NCI-H2196 treated with DMSO at 0.1 percent for 48 hours (cell line): ENCODE data around the gene MEGF10.
"Not testable (repeated sequence)": the region's sequence is repeated elsewhere in the genome, so short reads cannot be mapped to it uniquely, and the experiment has no call there.

Source experiments
- DNase-seq: peaks from one replicate; lab custom pipeline; 2025; ENCODE audit not compliant: unreplicated experiment; lab: John Stamatoyannopoulos, UW

The MEGF10 gene

DNA sequence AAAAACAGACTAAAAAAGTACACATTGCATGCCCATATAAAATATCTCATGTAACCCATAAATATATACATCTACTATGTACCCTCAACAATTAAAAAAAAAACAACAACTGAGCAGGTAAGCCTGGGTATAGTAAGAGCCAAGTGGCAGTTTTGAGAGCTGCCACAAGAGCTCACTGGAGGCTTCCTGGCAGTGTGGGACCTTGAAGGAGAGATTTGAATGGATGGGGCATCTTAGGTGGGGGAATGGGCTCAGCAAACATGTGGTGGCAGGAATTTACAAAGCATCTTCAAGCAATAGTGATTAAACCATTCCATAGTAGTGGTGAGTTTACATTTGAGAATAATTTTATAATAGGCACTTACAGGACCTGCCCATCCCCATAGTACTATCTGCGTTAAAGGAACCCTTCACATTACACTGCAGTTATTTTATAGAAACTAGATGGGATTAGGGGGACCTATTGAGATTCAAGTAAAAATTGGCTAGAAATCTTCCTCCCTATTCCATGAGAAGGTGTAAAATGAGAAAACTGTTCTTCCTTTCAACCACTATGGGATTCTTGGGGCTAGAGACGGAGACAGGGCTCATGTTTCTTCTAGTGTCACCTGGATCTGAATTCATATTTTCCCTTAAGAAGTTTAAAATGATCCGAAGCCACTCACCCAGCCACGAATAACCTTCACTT is 6.9 kb downstream of the MEGF10 start:
- no peak for DNase-seq

DNA sequence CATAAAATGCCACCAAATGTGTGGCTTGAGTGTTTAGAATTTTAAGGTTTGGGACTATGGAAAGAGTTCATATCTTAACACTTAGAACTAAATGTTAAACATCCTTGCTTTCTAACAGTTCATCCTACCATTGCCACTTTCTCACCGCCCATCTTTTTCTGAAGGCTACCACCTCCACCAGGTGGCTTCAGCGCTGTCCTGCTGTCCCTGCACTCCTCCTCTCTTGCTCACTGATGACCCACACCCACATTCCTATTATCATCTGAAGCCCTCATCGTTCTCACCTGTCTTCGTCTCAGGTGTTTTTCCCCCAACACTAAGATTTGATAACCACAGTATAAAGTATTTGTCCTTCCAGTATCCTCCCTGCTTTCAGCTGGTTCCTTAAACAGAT is 7.4 kb downstream of the MEGF10 start:
- DNase-seq: no peak

DNA sequence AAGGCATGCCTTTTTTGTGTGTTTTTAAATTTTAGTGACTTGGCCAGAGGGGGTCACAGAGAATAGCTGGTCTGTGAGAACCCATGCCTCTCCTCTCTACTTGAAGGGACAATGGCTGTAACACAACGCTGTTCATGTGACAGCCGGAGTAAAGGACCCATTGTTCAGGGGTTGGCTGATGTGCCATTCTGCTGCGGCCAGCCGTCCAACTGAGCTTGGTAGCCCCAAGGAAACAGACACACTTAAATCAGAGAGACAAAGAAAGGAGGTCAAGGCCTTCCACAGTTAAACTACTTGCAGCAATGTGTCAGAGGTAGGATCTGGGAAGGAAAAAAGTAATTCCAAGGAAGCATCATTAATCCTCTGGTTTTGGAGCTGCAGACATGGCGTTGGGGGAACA is 8.1 kb downstream of the MEGF10 start:
- DNase-seq: no peak

DNA sequence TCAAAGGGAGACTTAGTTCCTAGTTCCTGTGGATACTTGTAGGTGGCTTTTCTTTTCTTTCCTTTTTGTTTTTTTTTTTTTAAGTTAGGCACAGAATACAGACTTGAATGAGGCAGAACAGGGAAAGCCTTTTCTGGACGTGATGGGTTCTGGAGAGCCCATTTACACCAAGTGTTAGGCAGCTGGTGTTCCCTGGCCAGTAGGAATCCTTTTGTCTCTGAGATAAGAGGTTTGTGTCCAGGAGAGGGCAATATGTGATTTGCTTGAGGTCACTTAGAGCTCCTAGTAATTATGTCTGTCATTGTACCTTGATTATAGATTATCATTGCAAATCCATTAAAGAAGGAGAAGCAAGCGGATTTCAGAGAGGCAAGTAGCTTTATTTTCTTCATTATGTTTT is 9.1 kb downstream of the MEGF10 start:
- no peak for DNase-seq

DNA sequence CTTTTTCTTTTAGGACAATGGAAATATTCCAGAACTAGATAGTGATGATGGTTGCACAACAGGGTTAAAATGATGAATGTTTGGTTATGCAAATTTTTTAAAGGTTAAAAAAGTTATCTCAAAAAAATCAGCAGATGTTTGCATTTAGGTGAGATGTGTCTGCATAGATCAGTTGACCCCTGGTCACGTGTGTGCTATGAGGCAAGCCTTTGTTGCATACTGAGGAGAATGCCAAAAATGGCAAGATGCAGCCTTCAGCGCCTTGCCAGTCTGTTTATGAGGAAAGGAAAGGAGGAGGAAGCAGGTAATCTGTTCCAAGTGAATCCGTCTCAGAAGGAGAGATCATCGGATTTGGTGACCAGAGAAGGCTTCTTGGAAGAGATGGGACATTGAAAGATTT is 11.9 kb downstream of the MEGF10 start:
- DNase-seq: no peak

DNA sequence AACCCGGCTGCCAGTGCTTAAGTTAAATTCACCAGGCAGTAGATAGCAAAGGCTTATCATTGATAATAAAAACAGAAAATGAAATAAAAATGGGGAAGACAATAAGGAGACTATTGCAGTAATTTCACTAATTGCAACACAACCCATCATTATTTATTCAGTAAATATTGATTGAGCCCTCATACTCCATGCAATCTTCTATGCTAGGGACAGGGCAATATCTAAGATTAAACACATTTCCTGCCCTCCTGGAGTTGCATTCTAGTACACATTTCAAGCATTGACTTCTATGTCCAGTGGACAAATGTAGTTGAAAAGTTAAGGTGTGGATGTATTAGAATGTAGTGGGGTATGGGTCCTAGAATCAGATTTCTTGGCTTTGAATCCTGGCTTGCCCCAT is 12.8 kb downstream of the MEGF10 start:
- no peak for DNase-seq

DNA sequence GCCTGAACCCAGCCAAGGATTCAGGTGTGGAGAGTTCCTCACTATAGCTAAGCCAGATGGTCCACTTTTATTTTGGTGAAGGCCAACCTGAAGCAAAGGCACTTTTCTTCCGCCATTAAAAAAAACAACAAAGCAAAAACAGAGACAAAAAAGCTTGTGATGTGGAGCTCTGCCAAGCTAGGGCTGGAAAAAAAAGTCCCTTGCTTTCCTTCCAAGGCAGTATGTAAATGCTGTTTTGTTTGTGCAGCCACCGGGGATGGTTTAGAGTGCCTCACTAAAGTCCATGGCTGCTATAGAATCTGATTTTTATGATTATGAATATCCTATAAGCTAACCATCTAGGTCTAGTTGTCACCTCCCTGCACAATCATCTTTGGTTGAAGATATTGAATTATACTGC is 14.9 kb downstream of the MEGF10 start:
- no peak for DNase-seq

DNA sequence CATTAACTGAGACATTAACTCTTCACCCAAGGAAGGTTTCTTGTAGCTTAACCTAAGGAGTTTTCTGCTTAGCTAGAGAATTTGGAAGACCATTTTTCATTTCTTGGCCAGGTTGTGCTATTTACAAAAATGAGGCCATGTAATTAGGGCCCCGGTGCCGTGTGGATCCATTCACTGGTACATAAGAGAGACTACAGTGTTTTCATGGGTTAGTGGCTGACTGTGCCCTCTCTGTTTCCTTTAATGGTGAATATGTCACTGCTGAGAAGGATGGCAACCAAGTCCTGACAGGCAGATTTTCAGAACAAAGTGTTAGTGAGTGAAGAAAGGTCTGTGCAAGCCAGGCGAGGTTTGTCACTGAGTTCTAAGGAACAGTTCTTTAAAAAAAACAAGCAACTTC is 15.4 kb downstream of the MEGF10 start:
- DNase-seq: no peak

DNA sequence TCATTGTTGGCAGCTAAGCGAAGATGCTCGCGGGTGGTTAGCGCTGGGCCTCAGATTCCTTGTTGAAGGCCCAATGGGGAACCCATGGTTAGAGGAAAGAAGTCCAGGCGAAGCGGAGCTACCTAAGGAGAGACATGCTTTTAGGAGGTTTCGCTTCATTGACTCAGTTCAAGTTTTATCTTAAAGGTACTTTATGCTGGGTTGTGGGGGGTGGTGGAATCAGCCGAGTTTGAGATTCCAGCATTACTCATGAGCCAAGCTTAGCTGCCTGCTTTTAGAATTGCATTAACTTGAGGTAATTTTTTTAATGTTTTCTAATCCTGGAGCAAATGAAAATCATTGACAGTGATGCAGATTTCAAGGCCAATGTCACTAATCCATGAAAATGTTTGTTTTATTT is 16.1 kb downstream of the MEGF10 start:
- DNase-seq: no peak

DNA sequence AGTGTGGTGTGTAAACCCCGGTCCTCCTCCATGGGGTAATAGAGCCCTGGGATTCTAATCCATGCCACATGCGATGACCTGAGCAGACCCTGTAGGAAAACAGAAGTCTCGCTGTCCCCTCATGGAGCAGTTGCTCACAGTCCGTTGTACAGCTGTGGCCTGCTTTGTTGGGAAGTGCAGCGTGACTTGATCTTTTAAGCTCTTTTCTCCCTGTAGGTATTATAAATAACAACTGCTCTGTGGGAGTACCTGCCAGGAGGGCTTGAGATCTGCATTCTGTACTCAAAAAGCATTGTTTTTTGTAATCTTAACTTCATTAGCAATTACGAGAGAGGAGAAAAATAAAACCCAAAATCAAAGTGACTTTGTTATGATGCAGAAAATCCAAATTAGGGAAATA is 17.3 kb downstream of the MEGF10 start:
- DNase-seq: no peak

DNA sequence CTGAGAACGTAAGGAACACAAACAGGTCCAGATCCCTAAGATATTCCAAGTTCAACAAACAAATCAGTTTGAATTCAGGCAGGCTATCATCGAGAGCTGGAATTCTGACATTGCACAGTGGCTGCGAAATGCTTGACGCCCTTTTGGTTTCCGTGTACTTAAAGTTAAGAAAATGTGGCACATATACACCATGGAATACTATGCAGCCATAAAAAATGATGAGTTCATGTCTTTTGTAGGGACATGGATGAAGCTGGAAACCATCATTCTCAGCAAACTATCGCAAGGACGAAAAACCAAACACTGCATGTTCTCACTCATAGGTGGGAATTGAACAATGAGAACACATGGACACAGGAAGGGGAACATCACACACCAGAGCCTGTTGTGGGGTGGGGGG is 17.7 kb downstream of the MEGF10 start:
- DNase-seq: not testable (repeated sequence)

DNA sequence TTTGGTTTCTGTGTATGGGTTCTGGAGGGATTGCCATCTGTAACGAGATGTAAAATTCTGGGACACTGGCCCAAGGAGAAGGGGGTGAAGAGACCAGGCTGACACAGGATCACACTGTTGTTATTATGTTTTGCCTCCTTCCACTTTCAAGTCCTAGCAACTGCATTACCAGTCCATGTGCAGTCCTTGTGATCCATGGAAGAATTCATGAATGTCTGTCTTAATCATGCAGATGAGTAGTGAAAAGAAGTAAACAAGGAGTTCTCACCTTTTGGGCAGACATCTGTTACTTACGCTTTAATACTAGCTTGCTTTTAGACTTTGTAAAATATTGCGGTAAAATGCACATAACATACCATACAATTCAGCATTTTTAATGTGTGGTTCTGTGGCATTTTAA is 18.3 kb downstream of the MEGF10 start:
- no peak for DNase-seq

DNA sequence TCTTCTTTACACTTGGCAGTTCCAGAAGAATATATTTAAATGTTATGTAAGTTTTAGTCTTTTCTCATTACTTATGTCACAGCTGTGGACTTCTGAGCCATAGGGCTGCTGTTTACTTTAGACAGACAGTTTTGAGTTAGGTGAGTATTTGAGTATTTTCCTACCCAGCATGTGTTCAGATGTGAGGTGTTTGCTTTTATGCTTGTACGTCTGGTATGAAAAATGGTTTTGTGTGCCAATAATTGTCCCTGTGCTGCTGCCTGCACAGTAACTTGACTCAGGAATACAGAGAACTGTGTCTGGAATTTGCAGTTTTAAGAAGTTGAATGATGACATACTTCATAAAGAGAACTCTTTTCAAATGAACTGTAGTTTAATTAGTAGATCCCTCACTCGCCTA is 20.8 kb downstream of the MEGF10 start:
- DNase-seq: no peak

DNA sequence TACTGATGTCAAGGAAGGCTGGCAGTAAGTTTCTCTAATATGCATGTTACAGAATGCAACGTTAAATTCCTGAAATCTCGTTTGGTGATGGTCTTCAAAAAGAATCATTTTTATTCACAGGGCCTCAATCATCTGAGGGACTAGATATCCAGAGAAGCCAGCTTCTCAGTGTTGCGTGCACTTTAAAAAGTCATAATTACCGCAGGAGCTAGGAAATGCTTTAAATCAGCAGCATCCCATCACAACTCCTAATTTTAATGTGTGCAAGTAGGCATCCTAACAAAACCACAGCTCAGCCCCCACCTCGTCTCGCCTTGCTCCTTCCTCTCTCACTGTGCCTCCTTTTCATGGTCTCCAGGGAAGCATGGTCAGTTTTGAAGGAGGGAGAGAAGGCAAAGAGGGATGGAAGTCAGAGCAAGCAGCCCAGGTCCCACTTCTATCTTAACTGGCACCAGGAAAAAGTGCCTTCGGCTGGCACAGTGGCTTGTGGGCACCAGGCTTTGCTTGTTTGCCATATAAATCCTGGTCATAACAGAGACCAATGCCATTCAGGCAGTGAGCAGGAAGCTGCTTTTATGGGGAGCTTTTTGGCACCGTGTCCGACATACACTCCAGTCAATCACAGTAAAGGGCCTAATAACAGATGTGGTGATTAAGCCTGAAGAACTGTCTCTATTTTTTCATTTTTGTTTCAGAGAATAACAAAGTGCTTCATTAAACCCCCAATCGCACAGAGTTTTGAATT is 21.4 kb downstream of the MEGF10 start:
- no peak for DNase-seq

DNA sequence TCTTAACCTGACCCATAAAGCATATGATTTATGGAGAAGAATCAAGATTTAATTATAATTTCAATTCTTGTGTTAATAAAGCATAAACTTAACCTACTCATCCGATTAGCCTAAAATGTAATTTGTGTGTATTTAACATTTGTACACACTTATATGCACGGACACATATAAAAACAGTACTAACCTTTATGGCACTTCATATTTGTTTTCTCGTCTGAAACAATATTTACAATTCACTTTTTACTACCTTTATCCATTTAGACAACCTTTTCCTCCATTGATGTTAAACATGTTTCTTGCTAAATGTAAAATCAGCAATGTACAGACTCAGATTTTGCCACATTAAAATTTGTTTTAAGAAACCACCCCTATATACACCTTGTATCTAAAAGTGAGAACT is 22.8 kb downstream of the MEGF10 start:
- no peak for DNase-seq

DNA sequence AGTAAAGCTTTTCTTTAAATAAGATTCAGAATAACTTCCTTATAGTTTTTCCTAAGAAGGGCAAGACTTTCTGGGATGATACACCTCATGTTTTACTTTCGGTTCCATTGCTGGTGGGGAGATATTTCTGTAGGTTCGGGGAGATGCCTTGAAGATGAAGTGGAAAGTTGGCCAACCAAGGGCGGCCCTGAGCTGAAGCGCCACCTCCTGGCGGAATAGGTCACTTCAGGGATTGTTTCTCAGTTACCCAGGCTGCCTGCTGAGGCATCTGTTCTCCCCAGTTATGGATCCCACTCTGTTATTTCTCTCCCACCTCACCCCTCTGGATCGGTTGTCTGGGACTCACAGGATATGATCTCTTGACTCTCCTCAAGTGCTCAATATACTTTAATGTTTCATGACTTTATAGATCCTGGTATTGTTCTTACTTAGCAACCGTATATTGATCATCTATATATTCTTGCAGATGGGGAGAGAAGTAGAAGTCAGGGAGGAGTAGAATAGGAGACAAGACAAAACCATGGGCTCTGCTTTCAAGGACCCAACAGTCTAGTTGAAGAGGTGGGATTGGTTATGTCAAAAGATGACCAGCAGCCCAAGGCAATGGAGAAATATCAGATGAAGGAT is 23.4 kb downstream of the MEGF10 start:
- DNase-seq: no peak

DNA sequence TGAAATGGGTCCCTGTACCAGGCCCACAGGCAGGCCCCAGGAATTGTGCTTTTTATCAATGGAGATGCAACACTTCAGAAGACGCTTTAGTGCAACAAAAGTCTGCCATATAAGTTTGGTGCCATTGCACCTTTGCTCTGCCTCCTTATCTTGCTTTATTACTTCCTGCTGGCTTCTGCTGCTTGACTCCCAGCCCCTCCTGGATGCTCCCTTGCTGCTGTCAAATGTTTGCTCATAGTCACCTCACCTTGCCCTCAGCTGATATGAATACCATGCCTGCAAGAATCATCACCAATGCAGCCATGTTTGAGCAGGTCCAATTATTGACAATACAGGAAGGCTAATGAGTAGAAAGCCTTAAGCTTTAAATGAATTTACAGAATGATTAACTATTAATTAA is 25.4 kb downstream of the MEGF10 start:
- no peak for DNase-seq

DNA sequence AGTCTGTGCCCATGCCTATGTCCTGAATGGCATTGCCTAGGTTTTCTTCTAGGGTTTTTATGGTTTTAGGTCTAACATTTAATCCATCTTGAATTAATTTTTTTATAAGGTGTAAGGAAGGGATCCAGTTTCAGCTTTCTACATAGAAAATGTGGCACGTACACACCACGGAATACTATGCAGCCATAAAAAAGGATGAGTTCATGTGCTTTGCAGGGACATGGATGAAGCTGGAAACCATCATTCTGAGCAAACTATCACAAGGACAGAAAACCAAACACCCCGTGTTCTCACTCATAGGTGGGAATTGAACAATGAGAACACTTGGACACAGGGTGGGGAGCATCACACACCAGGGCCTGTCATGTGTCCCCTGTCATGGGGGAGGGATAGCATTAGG is 26.8 kb downstream of the MEGF10 start:
- not testable (repeated sequence) for DNase-seq

DNA sequence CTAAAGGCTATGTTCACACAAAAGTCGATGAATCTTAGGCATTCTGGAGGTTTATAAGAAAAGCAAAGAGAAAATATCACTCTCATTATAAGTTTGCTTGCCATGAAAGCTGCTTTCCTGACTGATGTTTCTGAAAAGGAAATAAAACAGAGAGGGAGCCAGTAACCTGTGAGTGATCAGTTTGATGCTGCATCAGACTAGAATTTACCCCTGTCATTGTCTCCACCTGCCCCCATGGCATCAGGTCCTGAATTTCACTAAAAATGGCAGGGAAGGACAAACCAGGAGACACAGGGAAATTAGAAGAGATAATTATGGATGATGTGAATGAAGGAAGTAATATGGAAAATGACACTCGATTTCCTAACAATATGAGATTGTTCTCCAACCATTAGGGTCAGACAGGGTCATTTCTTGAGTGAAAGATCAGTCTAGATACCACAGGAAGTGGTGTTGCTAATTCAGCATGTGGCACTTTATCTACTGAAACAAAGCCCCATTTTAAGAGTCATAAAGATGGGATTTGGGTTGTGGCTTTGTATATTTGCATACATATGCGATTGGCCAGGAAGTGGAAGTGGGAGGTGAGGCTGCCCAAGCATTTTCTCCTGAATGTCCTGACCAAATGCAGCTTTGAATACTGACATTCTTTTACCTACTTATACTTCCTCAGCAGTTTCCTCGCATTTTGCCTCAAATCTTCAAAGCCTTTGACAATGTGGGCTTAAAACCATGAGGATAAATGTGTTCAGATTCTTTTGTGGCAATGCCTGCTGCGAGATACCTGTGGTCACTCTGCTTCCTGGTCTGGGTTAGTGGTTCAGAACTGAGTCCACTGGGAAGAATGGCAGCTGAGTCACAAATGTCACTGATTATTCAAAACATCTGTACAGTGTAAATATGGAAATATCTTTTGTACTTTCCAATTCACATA is 29.7 kb downstream of the MEGF10 start:
- DNase-seq: no peak

DNA sequence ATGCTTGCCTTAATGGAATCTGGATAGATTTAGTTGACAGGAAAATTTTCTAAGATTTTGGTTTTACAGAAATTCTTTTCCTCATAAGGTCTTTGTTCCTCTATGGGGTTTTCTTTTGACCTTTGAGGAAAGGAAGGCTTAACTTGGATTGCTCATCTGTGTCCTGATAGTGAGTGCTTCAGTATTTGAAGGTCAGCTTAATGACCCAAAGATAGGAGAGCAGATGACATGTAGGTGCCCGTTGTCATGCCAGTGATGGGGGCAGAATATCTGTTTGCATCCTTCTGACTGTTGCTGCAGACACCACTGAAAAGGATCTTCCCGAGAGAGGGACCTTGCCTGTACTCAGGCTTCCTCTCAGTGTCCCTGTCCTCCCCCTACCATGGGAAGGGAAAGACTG is 30.9 kb downstream of the MEGF10 start:
- no peak for DNase-seq

DNA sequence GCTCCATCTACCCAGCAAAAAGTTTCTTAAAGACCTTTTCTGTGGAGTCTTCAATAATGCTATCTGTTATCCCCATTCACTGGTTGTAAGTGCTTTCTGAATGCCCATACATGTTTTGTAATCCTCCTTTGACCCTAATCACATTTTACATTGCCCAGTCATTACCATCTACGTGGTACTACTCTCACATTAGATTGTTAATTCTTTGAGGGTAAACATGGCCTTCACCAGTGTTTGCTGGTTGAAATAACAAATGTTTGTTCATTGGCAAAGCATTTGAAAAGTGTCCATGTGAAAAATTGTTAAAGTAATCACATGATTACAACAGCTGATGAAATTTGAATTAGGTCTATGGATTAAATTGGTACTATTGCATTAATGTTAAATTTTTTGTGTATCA is 31.8 kb downstream of the MEGF10 start:
- no peak for DNase-seq
